GM19035 (cell line): Measurements from ENCODE around the gene SHH.

Experiments
- ATAC-seq: cut with Tn5 transposase; IDR thresholded peaks from one replicate; pipeline ENCODE4 v1.9.1; 2021; ENCODE audit not compliant: unreplicated experiment

The SHH gene

DNA sequence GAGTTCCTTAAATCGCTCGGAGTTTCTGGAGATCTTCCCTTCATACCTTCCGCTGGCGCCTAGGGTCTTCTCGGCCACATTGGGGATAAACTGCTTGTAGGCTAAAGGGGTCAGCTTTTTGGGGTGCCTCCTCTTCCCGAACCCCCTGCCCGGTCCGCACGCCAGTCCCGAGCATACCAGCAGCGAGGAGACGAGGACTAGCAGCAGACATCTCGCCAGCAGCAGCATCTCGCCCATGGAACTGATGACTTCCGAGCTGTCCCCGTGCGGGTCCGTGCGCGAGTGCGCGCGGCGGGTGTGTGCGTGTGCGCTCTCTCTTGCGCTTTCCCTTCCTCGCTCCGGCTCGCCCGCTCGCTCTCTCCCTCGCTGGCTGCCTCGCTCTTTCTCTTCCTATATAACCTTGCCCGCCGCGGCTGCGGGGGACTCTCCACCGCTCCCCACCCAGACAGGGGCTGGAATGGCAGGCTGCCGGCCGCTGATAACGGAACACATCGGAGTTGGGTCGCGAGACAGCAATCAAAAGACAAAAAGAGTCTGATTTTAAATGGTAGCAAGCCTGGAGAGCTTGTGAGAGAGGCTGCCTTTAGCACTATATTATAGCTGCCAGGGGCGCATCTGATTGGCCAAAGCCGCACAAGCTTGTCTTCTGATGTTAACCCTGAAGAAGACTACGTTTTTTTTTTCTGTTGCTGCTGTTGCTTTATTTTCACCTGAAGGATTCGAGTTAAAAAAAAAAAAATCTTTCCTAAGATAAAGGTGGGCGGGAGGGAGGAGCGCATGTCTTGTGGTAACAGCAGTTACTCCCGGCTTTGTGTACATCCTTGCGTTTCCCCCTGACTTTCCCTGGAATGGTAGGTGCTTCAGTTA is at the start of gene SHH:
Gene SHH, minus strand, starts transcription at position 569 of the 867 bp plus-strand sequence. Its CDS starts 341 bp downstream, at position 228.
- no peak for ATAC-seq

GRCh38 chr7:155861480-155861868 is 49.2 kb upstream of the SHH start:
- no peak for ATAC-seq

- no peak for ATAC-seq
Observed at GRCh38 chr7:155860840-155861479, 48.7 kb upstream of the SHH start.

- ATAC-seq, result no peak
Observed at GRCh38 chr7:155860461-155860839, 48.2 kb upstream of the SHH start.

- no peak for ATAC-seq
Observed at GRCh38 chr7:155858521-155859061, 46.3 kb upstream of the SHH start.

- no peak for ATAC-seq
Observed at GRCh38 chr7:155857141-155857540, 44.9 kb upstream of the SHH start.

DNA sequence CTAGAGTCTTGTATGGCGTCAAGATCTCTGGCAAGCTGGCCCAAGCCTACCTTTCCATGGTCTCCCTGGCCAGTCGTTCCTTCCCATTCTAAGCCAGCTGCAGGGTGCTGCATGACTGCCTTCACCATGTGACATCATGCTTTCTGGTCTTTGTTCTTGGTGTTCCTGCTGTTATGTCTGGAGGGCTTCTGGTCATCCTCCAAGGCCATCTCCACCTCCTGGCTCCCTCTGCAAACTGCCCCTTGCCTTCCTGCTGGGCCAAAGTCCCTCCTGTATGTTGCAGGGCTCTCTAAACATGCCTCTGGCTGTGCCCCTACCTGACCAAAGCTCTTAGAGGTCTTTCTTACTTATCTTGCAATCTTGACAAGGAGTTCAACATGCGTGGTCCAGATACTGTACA is 44.4 kb upstream of the SHH start:
- no peak for ATAC-seq

DNA sequence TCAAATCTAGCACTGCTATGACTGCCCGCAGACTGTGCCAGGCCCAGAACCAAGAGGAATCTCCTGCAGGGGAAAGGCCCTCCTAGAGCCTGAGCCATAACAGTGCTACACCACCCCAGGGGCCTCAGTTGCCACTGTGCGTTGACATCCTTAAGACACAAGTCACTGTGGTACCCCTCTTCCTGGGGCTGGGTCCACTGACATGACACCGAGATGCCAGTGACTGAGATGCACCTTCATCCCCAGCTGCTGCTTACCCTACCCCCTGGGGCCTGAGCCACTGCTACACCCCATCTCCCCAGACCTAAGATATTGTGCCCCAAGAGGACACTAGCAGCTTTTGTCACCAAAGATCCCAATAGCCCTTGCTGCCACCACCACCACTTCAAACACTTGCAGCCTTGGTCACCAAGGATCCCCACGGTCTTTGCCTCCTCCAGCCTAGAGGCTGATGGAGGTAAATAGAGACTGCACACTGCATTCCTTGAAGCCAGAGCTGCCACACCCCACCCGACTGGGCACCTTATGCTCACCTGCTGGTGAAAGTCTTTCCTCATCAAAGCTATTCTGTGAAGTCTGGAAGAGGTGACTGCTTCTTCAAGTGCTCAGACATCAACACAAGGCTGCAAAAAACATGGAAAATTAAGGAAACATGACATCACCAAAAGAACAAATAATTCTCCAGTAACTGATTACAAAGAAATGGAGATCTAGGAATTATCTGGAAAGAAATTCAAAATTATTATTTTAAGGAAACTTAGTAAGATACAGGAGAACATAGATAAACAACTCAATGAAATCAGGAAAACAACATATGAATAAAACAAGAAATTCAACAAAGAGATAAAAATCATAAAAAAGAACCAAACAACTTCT is 40.4 kb upstream of the SHH start:
- ATAC-seq, result no peak

GRCh38 chr7:155851892-155852291 is 39.6 kb upstream of the SHH start:
- no peak for ATAC-seq

GRCh38 chr7:155850766-155851678 is 38.8 kb upstream of the SHH start:
- no peak for ATAC-seq

- ATAC-seq, result no peak
Observed at GRCh38 chr7:155850001-155850436, 37.8 kb upstream of the SHH start.

DNA sequence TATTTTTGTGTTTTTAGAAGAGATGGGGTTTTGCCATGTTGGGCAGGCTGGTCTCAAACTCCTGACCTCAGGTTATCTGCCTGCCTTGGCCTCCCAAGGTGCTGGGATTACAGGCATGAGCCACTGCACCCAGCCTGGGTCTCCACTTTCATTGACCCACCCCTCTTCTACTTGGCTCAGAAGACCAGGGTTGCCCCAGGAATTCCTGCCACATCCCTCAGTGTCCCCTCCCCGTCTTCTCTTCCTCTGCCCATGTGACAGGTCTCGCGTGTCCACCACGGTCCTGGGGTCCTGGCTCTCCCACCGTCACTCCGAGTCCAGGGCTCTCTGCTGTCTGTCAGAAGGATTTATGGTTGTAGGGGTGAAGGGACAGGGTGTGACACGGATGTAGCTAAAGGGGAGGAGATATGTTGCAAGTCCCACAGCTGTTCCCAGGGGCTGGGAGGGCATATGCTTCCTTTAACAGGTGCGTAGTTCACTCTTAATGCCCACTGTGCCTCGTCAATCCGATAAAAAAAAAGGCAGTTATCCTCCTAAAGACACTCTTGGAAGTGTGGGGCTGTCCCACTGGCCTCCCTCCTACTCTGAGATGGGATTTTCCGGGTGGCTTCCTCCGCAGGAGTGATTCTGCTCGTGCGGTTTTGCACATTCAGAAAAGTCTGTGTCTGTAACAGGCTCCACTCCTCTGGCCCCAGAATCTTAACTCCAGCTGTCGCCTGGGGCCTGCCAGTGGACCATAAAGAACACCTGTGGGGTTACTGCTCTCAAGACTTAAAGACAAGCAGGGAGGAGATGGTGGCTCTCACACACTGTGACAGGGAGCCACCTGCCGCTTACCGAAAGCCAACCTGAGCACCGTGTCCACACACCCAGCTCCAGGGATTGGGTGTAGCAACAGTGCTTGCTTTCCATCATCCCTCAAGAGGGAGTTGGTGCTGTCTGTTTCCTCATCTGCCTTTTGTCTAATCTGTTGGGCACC is 36.7 kb upstream of the SHH start:
- no peak for ATAC-seq

DNA sequence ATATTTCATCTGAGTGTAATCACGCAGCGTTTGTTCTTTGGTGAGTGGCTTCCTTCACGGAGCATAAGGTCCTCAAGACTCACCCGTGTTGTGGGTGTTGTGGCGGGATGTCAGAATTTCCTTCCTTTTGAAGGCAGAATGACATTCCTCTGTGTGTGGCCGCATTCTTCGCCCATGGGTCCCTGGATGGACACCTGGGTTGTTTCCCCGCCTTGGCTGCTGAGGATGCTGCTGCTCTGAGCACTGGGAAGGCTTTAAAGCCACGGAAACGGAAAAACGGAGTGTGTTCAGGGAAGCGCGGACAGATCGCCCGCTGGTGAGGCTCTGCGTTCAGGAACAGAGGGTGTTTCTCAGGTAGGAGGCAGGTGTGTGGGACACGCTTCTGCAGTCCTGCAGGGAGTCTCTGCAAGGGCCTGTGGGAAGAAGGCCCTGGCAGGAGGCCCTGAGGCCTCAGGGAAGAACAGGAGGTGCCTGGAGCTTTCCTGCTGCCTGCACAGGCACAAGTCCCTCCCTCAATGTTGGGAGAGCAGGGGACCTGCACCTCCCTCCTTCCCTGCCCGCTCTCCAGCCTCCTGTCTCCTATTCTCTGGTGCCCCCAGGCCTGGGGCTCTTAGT is 35.7 kb upstream of the SHH start:
- ATAC-seq, result no peak

- ATAC-seq, result no peak
Observed at GRCh38 chr7:155846936-155847335, 34.7 kb upstream of the SHH start.

DNA sequence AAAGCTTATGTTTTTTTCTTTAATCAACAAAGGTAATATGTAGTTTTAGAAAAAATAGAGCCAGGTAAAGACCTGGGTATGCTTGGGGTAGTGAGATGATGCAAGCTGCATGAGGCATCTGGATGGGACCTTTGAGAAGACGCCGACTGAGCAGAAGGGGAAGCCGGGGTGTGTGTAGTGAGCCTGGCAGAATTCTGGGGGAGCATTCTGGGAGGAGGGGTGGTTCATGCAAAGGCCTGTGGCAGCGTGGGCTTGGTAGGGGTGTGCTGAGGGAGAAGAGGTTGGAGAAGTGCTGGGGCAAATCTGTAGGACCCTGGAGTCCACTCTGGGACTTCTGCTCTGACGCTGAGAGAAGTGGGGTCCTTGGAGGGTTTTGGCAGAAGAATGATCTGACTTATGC is 33.9 kb upstream of the SHH start:
- no peak for ATAC-seq

DNA sequence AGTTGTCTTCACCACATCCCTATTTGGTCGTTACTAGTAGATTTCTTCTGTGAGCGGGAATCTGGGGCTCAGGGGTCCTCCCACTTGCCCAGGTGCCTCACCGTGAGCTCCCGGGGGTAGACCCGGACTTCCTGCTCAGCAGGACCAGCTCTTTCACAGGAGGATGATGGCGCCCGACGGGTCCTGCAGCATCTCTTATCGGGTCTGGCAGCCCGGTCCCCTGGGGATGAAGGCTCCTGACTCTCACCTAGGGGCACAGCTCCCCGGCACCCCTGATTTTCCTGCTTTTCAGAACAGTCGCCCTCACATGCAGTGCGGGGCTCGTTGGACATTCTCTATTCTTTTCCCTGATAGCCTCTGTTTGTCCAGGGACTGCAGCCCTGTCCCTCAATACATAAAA is 33.0 kb upstream of the SHH start:
- no peak for ATAC-seq

DNA sequence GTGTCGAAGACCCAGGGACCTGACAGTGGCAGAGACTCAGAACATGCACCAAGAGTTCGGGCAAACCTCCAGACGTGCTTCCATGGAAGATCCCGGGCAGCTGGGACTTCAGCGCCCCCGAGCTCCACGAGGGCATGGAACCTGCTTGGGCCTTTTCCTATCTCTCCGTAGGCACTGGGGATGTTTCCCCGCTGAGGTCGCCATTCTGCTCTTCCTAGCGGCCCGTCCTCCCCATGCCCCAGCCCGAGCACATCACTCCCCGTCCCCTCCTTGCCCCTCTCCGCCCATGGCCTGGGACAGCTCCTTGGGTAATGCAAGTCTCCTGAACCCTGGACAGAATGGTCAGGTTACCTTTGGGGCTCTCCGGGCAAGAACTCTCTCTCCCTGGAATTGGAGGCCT is 32.3 kb upstream of the SHH start:
- ATAC-seq, result no peak

DNA sequence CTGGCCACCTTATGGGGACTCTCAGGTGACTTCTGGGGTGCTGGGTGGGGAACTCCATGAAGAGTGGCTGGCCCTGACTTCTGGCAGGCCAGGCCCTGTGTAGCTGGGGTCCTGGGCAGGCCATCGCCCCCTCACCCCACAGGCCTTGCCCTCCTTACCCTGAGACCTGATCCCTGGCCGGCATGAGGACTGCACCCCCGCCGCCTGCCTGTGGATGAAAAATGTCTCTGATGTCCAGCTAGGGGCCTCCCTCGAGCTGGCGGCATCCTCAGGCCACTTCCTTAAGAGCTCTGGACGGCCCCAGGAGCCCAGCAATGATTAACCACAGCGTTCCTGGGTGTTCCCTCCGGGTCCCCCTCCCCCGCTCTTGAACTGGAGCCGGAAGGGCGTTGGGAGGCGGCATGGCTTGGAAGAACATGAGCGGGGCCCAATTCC is 31.8 kb upstream of the SHH start:
- ATAC-seq, result no peak
